Measurements from ENCODE around the gene TMEM132D.

TMEM132D gene

GRCh38 chr12:129312048-129312447 is 591.8 kb downstream of the TMEM132D start:
- no peak for DNase-seq

- DNase-seq = no peak
Observed at GRCh38 chr12:129310346-129310745, 593.5 kb downstream of the TMEM132D start.

GRCh38 chr12:129305851-129306250 is 598.0 kb downstream of the TMEM132D start:
- DNase-seq = peak in 1 of 2 experiments; percentile 42

GRCh38 chr12:129304529-129304928 is 599.3 kb downstream of the TMEM132D start:
- no peak for DNase-seq

GRCh38 chr12:129300011-129300410 is 603.8 kb downstream of the TMEM132D start:
- DNase-seq = no peak

- DNase-seq = no peak
Observed at GRCh38 chr12:129298921-129299320, 604.9 kb downstream of the TMEM132D start.

GRCh38 chr12:129296671-129297070 is 607.2 kb downstream of the TMEM132D start:
- DNase-seq = no peak

GRCh38 chr12:129294868-129295267 is 609.0 kb downstream of the TMEM132D start:
- DNase-seq = no peak

- DNase-seq = no peak
Observed at GRCh38 chr12:129279771-129280170, 624.1 kb downstream of the TMEM132D start.

GRCh38 chr12:129276361-129277060 is 627.3 kb downstream of the TMEM132D start:
- DNase-seq = no peak

GRCh38 chr12:129269756-129270495 is 633.9 kb downstream of the TMEM132D start:
- DNase-seq = peak in 1 of 2 experiments; percentile 26

- DNase-seq = peak in 1 of 2 experiments; percentile 39
Observed at GRCh38 chr12:129258781-129259318, 645.0 kb downstream of the TMEM132D start.

- peak in 1 of 2 experiments; percentile 30 for DNase-seq
Observed at GRCh38 chr12:129257524-129257923, 646.3 kb downstream of the TMEM132D start.

- DNase-seq = no peak
Observed at GRCh38 chr12:129246630-129247029, 657.2 kb downstream of the TMEM132D start.

- DNase-seq = no peak
Observed at GRCh38 chr12:129245769-129246168, 658.1 kb downstream of the TMEM132D start.

- no peak for DNase-seq
Observed at GRCh38 chr12:129241852-129242251, 662.0 kb downstream of the TMEM132D start.

GRCh38 chr12:129237881-129238280 is 665.9 kb downstream of the TMEM132D start:
- no peak for DNase-seq

GRCh38 chr12:129234209-129234608 is 669.6 kb downstream of the TMEM132D start:
- DNase-seq = no peak

GRCh38 chr12:129231491-129231890 is 672.3 kb downstream of the TMEM132D start:
- DNase-seq = no peak

GRCh38 chr12:129230995-129231394 is 672.8 kb downstream of the TMEM132D start:
- no peak for DNase-seq

GRCh38 chr12:129226851-129227250 is 677.0 kb downstream of the TMEM132D start:
- DNase-seq = peak; percentile 44 to 91

- DNase-seq = no peak
Observed at GRCh38 chr12:129226005-129226404, 677.8 kb downstream of the TMEM132D start.

- no peak for DNase-seq
Observed at GRCh38 chr12:129215556-129215955, 688.3 kb downstream of the TMEM132D start.

- DNase-seq = no peak
Observed at GRCh38 chr12:129213551-129213950, 690.3 kb downstream of the TMEM132D start.
